Measurements from ENCODE around the gene CCDC174. TPM values are rescaled to one million over a fixed set of nuclear protein-coding genes. Genes with fewer than 3 reads are reported as not detected.

The CCDC174 gene
- total and polyA plus RNA-seq, 2 donors (not counting 3 experiments of a cell fraction or from before 2014, with no cell fraction given) = 4.7 to 16.6 TPM

- no peaks in the 10 kb centered on the region for H3K36me3 ChIP-seq (ENCODE audit: control insufficient read depth in 2 of 2, extremely low read depth in 1 of 2, insufficient read depth in 2 of 2, low read length in 2 of 2)
- BruUV-seq (replicated peaks) = no TSS peak
- intact Hi-C loops (cut with micrococcal nuclease) (no loop called here), dilution Hi-C loops (cut with MboI; ENCODE audit: extremely low pct_ligation_motif_present, low sequenced_read_pairs) (no loop called here)
- H2AFZ ChIP-seq (ENCODE audit: low read depth, low read length) = no peak overlapping the region
- no peak overlapping the region for H3K4me2 ChIP-seq (ENCODE audit: insufficient read depth, low read length)
- H3K9ac ChIP-seq (replicated peaks; ENCODE audit: extremely low read depth, insufficient read depth, low read length) = no peak overlapping the region
- TF ChIP-seq MAX (IDR thresholded peaks at IDR 0.05; ENCODE audit: insufficient read depth, insufficient read length) (no peak), POLR2AphosphoS5 (IDR thresholded peaks at IDR 0.05; ENCODE audit: insufficient read depth, low read depth, low read length) (no peak), GATA2 (IDR thresholded peaks at IDR 0.05; ENCODE audit: insufficient read depth, insufficient read length, low read depth, low read length) (no peak), POLR2A (IDR thresholded peaks at IDR 0.05; ENCODE audit: low read depth, low read length) (no peak), JUN (IDR thresholded peaks at IDR 0.05; ENCODE audit: borderline replicate concordance, insufficient read depth, insufficient read length, low read depth) (no peak), CTCF (IDR thresholded peaks at IDR 0.05; ENCODE audit: extremely low read depth in 1 of 2, insufficient read depth in 1 of 2, low read depth in 1 of 2, low read length in 2 of 2) (no peak), FOS (IDR thresholded peaks at IDR 0.05; ENCODE audit: borderline replicate concordance, insufficient read depth, low read length) (no peak), EZH2 (IDR thresholded peaks at IDR 0.05; ENCODE audit: borderline replicate concordance, low read depth, low read length, severe bottlenecking) (no peak), MYC (IDR thresholded peaks at IDR 0.05; ENCODE audit: low read depth, low read length) (no peak)
- DNase-seq (ENCODE audit: low read depth, low spot score) (no peak), FAIRE-seq (no peak)
- H3K9me1 ChIP-seq (replicated peaks; ENCODE audit: control insufficient read depth, extremely low read depth, insufficient read depth, low read length) = no peaks in the 10 kb centered on the region
- H3K27ac ChIP-seq (ENCODE audit: insufficient read depth, low read depth, low read length) = no peak overlapping the region
- no peaks in the 10 kb centered on the region for H3K79me2 ChIP-seq (ENCODE audit: control insufficient read depth, insufficient read depth, low read length)
- ChIA-PET POLR2A (no interaction called here), CTCF (no interaction called here)
- H3K4me1 ChIP-seq (ENCODE audit: control insufficient read depth, extremely low read depth, insufficient read depth, low read length) = no peaks in the 10 kb centered on the region
- no peaks in the 10 kb centered on the region for H4K20me1 ChIP-seq (replicated peaks; ENCODE audit: control insufficient read depth, extremely low read depth, insufficient read depth, low read length)
- H3K27me3 ChIP-seq (ENCODE audit: control insufficient read depth in 2 of 2, insufficient read depth in 2 of 2, low read length in 2 of 2) = peaks cover 14 to 15% of the 10 kb centered on the region in 2 experiments
- H3K9me3 ChIP-seq (replicated peaks; ENCODE audit: control insufficient read depth, insufficient read depth, low read length) = no peaks in the 10 kb centered on the region
- H3K4me3 ChIP-seq (replicated peaks in 1 of 3; ENCODE audit: insufficient read depth in 1 of 3, low read depth in 1 of 3, low read length in 3 of 3) = no peak overlapping the region
These were observed 42.1 kb upstream of the CCDC174 start for GRCh38 chr3:14609506-14609905.

All from endothelial cell of umbilical vein (primary cell).